Uterine smooth muscle cell (primary cell): Measurements from ENCODE around the gene GBP1. TPM values are rescaled to one million over a fixed set of nuclear protein-coding genes. Genes with fewer than 3 reads are reported as not detected.

Experiments used
- total RNA-seq: library from RNA; depleted of rRNA; stranded (reverse); fragments of >200 nt; gene quantifications from 2 replicates; pipeline ENCODE4 v1.2.3, GENCODE V29; 2014

GBP1 gene, protein sequence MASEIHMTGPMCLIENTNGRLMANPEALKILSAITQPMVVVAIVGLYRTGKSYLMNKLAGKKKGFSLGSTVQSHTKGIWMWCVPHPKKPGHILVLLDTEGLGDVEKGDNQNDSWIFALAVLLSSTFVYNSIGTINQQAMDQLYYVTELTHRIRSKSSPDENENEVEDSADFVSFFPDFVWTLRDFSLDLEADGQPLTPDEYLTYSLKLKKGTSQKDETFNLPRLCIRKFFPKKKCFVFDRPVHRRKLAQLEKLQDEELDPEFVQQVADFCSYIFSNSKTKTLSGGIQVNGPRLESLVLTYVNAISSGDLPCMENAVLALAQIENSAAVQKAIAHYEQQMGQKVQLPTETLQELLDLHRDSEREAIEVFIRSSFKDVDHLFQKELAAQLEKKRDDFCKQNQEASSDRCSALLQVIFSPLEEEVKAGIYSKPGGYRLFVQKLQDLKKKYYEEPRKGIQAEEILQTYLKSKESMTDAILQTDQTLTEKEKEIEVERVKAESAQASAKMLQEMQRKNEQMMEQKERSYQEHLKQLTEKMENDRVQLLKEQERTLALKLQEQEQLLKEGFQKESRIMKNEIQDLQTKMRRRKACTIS
- total RNA-seq: 19.8 and 27.7 TPM in 2 replicates

DNA sequence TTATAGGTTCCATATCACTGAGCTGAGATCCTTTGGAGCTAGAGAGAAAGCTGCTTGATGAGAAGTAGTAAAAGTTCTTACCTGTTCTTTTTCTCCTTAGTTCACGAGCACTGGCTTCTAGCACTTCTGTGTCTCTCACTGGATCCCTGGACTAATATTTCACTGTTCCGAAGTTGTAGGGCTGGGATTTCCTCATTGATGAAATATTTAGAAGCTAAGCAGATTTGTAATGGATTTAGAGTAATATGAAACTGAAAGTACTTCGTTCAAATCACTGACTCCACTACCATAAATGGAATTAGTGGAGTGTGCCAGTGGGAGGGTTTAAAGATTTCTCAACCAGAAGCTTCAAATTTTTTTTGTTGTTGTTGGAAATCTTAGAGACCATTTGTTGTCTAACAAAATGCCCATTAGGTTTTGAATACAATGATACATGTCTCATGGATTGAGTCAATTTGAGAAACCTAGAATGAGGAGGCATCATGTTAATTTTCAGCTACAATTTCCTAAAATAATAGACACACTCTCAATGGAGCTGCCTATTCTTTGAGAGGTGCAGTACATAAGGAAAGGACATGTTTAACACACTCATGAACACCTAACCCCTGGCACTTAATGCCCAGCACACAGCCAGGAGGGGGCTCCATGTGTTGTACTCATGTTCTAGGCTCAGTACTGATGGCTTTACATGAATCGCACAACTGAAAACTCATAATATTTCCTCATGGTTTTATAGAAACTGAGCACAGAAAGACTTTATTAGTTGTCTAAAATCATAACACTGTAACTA lies at the start of gene GBP1:
TSS of gene GBP1 (minus strand) at position 130 of the 790 bp plus-strand sequence. CDS start 1,974 bp downstream, outside the sequence.

GRCh38 chr1:89022167-89022959 lies 42.6 kb downstream of the GBP1 start, which contains the start of gene GBP3:
Gene GBP3 (minus strand): TSS chr1:89022866. CDS start chr1:89020721, 2,145 bp downstream.

Other genes starting within 250 kb of the GBP1 start
- 44.1 and 45.4 TPM in 2 replicates for gene GTF2B, start 173.6 kb downstream of the GBP1 start, total RNA-seq
- 39.2 and 46.1 TPM in 2 replicates for gene KYAT3, start 72.6 kb downstream of the GBP1 start, total RNA-seq
- 13.6 and 15.7 TPM in 2 replicates for gene RBMXL1, start 72.6 kb downstream of the GBP1 start, total RNA-seq
- 22.4 and 28.1 TPM in 2 replicates for gene GBP3, start 42.3 kb downstream of the GBP1 start, total RNA-seq
- 25.2 and 31.6 TPM in 2 replicates for gene GBP2, start 60.9 kb upstream of the GBP1 start, total RNA-seq
- 0.12 TPM in 1 of 2 replicates, not detected in the other for gene GBP7, start 110.8 kb upstream of the GBP1 start, total RNA-seq
- 0.25 and 0.77 TPM in 2 replicates for gene GBP4, start 133.7 kb upstream of the GBP1 start, total RNA-seq
- not detected in 2 replicates for gene GBP5, start 207.7 kb upstream of the GBP1 start, total RNA-seq